GM21447 (cell line): ENCODE data around the gene BARX2.

Source experiments
- ATAC-seq: cut with Tn5 transposase; IDR thresholded peaks from one replicate; pipeline ENCODE4 v1.9.1; 2021; ENCODE audit not compliant: unreplicated experiment

The BARX2 gene

GRCh38 chr11:129396454-129396853, 20.8 kb downstream of the BARX2 start:
- ATAC-seq = no peak

- ATAC-seq = no peak
Measured at GRCh38 chr11:129402206-129403171, 26.8 kb downstream of the BARX2 start.

- no peak for ATAC-seq
Measured at GRCh38 chr11:129404731-129405130, 29.1 kb downstream of the BARX2 start.

GRCh38 chr11:129408865-129409444, 33.3 kb downstream of the BARX2 start:
- ATAC-seq = no peak

- no peak for ATAC-seq
Measured at GRCh38 chr11:129410395-129410960, 34.8 kb downstream of the BARX2 start.

- no peak for ATAC-seq
Measured at GRCh38 chr11:129412494-129412893, 36.8 kb downstream of the BARX2 start.

GRCh38 chr11:129414144-129414872, 38.7 kb downstream of the BARX2 start:
- no peak for ATAC-seq

GRCh38 chr11:129416080-129416820, 40.6 kb downstream of the BARX2 start:
- ATAC-seq = no peak

- no peak for ATAC-seq
Measured at GRCh38 chr11:129417458-129417857, 41.8 kb downstream of the BARX2 start.

- peak; percentile 47 for ATAC-seq
Measured at GRCh38 chr11:129418039-129418438, 42.4 kb downstream of the BARX2 start.

- ATAC-seq = no peak
Measured at GRCh38 chr11:129419386-129419785, 43.7 kb downstream of the BARX2 start.

- ATAC-seq = no peak
Measured at GRCh38 chr11:129423426-129423825, 47.8 kb downstream of the BARX2 start.

- no peak for ATAC-seq
Measured at GRCh38 chr11:129425214-129425613, 49.6 kb downstream of the BARX2 start.

GRCh38 chr11:129426038-129426437, 50.4 kb downstream of the BARX2 start:
- no peak for ATAC-seq

- no peak for ATAC-seq
Measured at GRCh38 chr11:129426776-129427175, 51.1 kb downstream of the BARX2 start.

- no peak for ATAC-seq
Measured at GRCh38 chr11:129427376-129427775, 51.7 kb downstream of the BARX2 start.

GRCh38 chr11:129427816-129428406, 52.3 kb downstream of the BARX2 start:
- no peak for ATAC-seq

- ATAC-seq = no peak
Measured at GRCh38 chr11:129428557-129428956, 52.9 kb downstream of the BARX2 start.

GRCh38 chr11:129434641-129435498, 59.2 kb downstream of the BARX2 start:
- ATAC-seq = no peak
